Upper lobe of right lung (tissue), 1 donor: ENCODE results near the gene ZNF205. TPM values are rescaled to one million over a fixed set of nuclear protein-coding genes. Genes with fewer than 3 reads are reported as not detected.
A peak's percentile ranks its signal among the peaks of the same experiment; 100 is the strongest.

ENCODE experiments used
- ATAC-seq: fragments of 200-7000 bp; cut with Tn5 transposase; one replicate; pipeline ENCODE4 v1.9.1; 2020; ENCODE audit warnings: mild to moderate bottlenecking, moderate library complexity
- DNase-seq: peaks from one replicate; pipeline ENCODE4 v3.0.0-alpha.2; 2020
- H3K27ac ChIP-seq: fragments of 200-600 bp; one replicate; pipeline ENCODE4 v1.8.0; 2022
- H3K27me3 ChIP-seq: fragments of 200-600 bp; one replicate; pipeline ENCODE4 v1.8.0; 2022; ENCODE audit warnings: mild to moderate bottlenecking
- H3K36me3 ChIP-seq: fragments of 200-600 bp; one replicate; pipeline ENCODE4 v1.8.0; 2022
- H3K4me1 ChIP-seq: fragments of 200-600 bp; one replicate; pipeline ENCODE4 v1.8.0; 2022
- H3K4me3 ChIP-seq: fragments of 200-600 bp; one replicate; pipeline ENCODE4 v1.8.0; 2022; ENCODE audit warnings: mild to moderate bottlenecking
- H3K9me3 ChIP-seq: fragments of 200-600 bp; one replicate; pipeline ENCODE4 v1.8.0; 2022
- intact Hi-C: fragments of 100-400 bp; cut with DNase I; formaldehyde crosslinking; loops from one replicate; pipeline ENCODE4 v1.11.0; 2022
- total RNA-seq: library from RNA; stranded (reverse); fragmentation: NEBNext Ultra II Directional; extraction: Animal tissue kit (Norgen Biotek cat#: 25700); gene quantifications from one replicate; pipeline ENCODE4 v1.2.1, GENCODE V29; 2021
- TF ChIP-seq, protein P1 (sequence below): fragments of 200-600 bp; IDR thresholded peaks from one replicate; pipeline ENCODE4 v1.8.0; 2022; ENCODE audit warnings: antibody characterized with exemption
- donor health status: DM: no; HTN: yes; CAD: no; lungs with severe emphysema.

Gene ZNF205
- total RNA-seq, 1 donor from 2014 or later, result 11.7 TPM

DNA sequence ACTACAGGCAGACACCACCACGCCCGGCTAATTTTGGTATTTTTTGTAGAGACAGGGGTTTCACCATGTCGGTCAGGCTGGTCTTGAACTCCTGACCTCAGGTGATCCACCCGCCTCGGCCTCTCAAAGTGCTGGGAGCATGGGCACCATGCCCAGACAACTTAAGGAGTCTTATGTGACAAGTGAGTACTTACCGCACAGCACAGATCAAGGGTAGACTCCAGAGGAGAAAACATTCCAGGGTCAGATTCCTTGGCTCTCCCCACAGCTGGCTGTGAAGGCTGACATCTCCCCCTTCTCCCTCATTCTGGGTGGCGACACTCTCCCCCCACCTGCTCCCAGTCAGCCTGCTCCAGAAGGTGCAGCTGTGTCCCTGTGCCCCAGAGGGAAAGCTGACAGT is 23.9 kb upstream of the ZNF205 start:
- Histone ChIP-seq H3K36me3 (no peaks in the 10 kb centered on the region), H3K4me1 (peaks cover 24% of the 10 kb centered on the region), H3K9me3 (no peaks in the 10 kb centered on the region), H3K27ac (peak overlapping the region; percentile 81), H3K4me3 (no peak overlapping the region), H3K27me3 (peaks cover 7% of the 10 kb centered on the region)
- DNase-seq (no peak), ATAC-seq (peak; percentile 75)
- TF ChIP-seq, protein P1, sequence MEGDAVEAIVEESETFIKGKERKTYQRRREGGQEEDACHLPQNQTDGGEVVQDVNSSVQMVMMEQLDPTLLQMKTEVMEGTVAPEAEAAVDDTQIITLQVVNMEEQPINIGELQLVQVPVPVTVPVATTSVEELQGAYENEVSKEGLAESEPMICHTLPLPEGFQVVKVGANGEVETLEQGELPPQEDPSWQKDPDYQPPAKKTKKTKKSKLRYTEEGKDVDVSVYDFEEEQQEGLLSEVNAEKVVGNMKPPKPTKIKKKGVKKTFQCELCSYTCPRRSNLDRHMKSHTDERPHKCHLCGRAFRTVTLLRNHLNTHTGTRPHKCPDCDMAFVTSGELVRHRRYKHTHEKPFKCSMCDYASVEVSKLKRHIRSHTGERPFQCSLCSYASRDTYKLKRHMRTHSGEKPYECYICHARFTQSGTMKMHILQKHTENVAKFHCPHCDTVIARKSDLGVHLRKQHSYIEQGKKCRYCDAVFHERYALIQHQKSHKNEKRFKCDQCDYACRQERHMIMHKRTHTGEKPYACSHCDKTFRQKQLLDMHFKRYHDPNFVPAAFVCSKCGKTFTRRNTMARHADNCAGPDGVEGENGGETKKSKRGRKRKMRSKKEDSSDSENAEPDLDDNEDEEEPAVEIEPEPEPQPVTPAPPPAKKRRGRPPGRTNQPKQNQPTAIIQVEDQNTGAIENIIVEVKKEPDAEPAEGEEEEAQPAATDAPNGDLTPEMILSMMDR, result no peak
- intact Hi-C loops, result no loop called here

DNA sequence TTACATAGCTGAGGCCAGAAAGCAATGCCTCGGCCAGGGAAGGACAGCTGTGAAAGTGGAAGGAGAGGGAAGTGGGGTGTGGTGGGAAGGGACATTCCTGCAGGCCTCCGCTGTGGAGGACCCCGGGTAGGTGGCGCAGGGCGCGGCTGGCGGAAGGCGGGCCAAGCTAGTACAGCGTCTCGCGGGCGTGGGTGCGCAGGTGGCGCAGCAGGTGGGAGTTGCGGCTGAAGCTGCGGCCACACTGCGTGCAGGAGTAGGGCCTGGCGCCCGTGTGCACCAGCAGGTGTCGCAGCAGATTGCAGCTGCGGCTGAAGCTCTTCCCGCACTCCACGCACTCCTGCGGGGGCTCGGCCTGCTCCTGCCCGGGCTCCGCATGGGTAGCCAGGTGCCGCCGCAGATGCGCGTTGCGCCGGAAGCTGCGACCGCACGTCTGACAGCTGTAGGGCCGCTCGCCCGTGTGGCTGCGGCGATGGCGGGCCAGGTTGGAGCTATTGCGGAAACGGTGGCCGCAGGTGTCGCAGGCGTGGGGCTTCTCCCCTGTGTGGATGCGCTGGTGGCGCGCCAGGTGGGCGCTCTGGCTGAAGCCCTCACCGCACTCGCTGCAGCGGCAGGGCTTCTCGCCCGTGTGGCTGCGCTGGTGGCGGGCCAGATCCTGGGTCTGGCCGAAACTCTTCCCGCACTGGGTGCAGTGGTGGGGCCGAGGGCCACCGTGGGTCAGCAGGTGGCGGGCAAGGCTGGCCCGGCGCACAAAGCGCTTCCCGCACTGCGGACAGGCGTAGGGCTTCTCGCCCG is 23.3 kb upstream of the ZNF205 start:
- intact Hi-C loops, result no loop called here
- peak; percentile 74 for ATAC-seq
- H3K9me3 ChIP-seq, result no peaks in the 10 kb centered on the region
- H3K4me3 ChIP-seq, result no peak overlapping the region
- H3K27ac ChIP-seq, result peak overlapping the region; percentile 65
- peaks cover 24% of the 10 kb centered on the region for H3K4me1 ChIP-seq
- no peaks in the 10 kb centered on the region for H3K36me3 ChIP-seq
- no peak for DNase-seq
- TF ChIP-seq, protein P1, result no peak
- peaks cover 7% of the 10 kb centered on the region for H3K27me3 ChIP-seq

DNA sequence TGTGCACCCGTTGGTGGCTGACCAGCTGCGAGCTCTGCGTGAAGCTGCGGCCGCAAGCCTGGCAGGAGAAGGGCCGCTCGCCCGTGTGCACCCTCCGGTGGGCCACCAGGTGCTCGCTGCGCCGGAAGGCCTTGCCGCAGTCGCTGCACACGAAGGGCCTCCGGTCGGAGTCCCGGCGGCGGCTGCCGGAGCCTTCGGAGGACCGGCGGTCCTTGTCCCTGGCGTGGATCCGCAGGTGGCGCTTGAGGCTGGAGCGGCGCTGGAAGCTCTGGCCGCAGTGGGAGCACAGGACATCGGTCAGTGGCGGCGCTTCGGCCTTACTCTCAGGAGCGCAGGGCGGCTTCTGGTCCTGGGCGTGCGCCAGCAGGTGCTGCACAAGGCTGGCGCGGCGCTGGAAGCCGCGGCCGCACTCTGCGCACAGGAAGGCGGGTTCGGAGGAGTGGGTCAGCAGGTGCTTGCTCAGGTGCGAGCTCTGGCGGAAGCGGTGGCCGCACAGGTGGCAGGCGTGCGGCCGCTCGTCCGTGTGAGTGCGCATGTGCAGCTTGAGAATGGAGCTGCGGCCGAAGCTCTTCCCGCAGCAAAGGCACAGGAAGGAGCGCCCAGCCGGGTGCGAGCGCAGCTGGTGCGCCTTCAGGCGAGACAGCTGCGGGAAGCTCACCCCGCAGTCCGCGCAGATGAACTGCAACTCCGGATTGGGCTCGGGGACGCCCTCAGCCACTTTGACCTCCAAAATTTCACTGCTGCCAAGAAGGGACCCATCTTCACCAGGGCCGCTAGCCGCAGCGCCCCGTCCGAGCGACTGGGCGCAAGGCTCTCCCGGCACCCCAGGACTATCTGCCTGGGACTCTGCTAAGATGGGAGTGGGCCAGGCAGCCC is 22.4 kb upstream of the ZNF205 start:
- Histone ChIP-seq H3K27me3 (peaks cover 7% of the 10 kb centered on the region), H3K36me3 (no peaks in the 10 kb centered on the region), H3K4me1 (peaks cover 24% of the 10 kb centered on the region), H3K4me3 (no peak overlapping the region), H3K9me3 (no peaks in the 10 kb centered on the region), H3K27ac (no peak overlapping the region)
- DNase-seq (no peak), ATAC-seq (no peak)
- intact Hi-C loops, result no loop called here
- TF ChIP-seq, protein P1, result no peak

DNA sequence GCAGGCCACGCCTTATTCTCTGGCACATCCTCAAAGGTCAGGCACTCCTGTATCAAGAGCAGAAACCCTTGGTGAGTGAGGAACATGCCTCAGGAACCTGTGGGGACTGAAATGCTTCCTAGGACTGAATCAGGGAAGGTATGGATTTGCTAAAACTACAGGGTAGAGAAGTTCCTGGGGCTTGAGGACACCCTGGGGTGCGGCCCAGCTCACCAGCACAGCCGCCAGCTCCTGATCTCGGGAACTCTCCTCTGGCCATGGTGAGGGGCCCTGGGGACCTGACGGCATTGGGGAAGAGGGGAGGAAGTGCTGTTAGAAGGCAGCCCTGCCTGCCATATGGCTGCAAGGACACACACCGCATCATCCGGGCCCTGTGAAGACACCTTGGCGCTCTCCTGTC is 20.8 kb upstream of the ZNF205 start:
- H3K4me3 ChIP-seq, result no peak overlapping the region
- no peaks in the 10 kb centered on the region for H3K36me3 ChIP-seq
- no peaks in the 10 kb centered on the region for H3K9me3 ChIP-seq
- TF ChIP-seq, protein P1, result no peak
- peaks cover 24% of the 10 kb centered on the region for H3K4me1 ChIP-seq
- ATAC-seq, result no peak
- peaks cover 7% of the 10 kb centered on the region for H3K27me3 ChIP-seq
- H3K27ac ChIP-seq, result no peak overlapping the region
- intact Hi-C loops, result no loop called here
- DNase-seq, result no peak

DNA sequence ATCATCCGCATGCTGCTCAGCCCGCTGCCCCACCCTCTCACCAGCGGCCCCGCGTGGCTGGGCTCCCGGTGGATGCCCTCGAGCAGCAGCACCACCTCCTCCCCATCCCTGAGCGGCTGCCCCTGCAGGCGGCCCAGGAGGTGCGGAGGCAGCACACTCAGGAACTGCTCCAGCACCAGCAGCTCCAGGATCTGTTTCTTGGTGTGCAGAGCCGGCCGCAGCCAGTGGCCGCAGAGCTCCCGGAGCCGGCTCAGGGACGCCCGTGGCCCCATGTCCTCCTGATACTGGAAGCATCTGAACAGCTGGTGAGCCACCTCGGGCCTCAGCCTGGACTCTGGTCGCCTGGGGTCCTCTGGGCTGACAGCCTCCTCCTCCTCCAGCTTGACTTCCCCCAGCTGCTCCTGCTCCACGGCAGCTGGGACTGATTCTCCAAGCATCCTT is 19.9 kb upstream of the ZNF205 start:
- Histone ChIP-seq H3K27me3 (peaks cover 7% of the 10 kb centered on the region), H3K27ac (no peak overlapping the region), H3K4me3 (no peak overlapping the region), H3K4me1 (peaks cover 15% of the 10 kb centered on the region), H3K9me3 (no peaks in the 10 kb centered on the region), H3K36me3 (no peaks in the 10 kb centered on the region)
- DNase-seq (no peak), ATAC-seq (no peak)
- intact Hi-C loops, result no loop called here
- TF ChIP-seq, protein P1, result no peak
